Muscle of leg (tissue), 11 donors: Measurements from ENCODE around the gene HOXC6. TPM values are rescaled to one million over a fixed set of nuclear protein-coding genes. Genes with fewer than 3 reads are reported as not detected.

Experiments used
- DNase-seq: peaks from one replicate; pipeline ENCODE4 v3.0.0; 2013
- H3K27ac ChIP-seq: one replicate; pipeline ENCODE4 v1.5.1; 2013; ENCODE audit warnings: mild to moderate bottlenecking, low read length, control low read depth
- H3K27me3 ChIP-seq: one replicate; pipeline ENCODE4 v1.6.1; 2013; ENCODE audit warnings: low read length; ENCODE audit not compliant: control insufficient read depth, insufficient read depth
- H3K36me3 ChIP-seq: one replicate; pipeline ENCODE4 v1.6.1; 2013; ENCODE audit warnings: low read length; ENCODE audit not compliant: control insufficient read depth, insufficient read depth
- H3K4me1 ChIP-seq: one replicate; pipeline ENCODE4 v1.6.1; 2013; ENCODE audit warnings: low read length; ENCODE audit not compliant: control insufficient read depth, insufficient read depth
- H3K4me3 ChIP-seq: one replicate; pipeline ENCODE4 v1.5.1; 2013; ENCODE audit warnings: low read length, control low read depth
- H3K9me3 ChIP-seq: replicated peaks from 2 replicates; pipeline ENCODE4 v1.6.1; 2013; ENCODE audit warnings: low read depth, low read length; ENCODE audit not compliant: control insufficient read depth
- WGBS: methylation state at CpG from one replicate; pipeline ENCODE4 v1.1.5; 2013; ENCODE audit warnings: missing lambda C conversion rate; ENCODE audit not compliant: insufficient coverage; 5-methylcytosine and 5-hydroxymethylcytosine counted together
- polyA plus RNA-seq, 8 donors: library from polyadenylated mRNA; unstranded; fragments of 120-200 nt; gene quantifications; one replicate each; pipeline versions ENCODE4 v1.2.1 to v1.2.3, GENCODE V29; 2013; ENCODE audit warnings: inconsistent platforms in 1 of 8, low replicate concordance in 1 of 8; ENCODE audit not compliant: insufficient read length in 8 of 8, insufficient read depth in 1 of 8
- total RNA-seq: library from RNA; stranded (reverse); fragments of 120-200 nt; gene quantifications from one replicate; pipeline ENCODE4 v1.2.4, GENCODE V29; 2013

HOXC6 gene
- total and polyA plus RNA-seq, 9 donors: 4.1 to 22.5 (median 16.0) TPM

DNA sequence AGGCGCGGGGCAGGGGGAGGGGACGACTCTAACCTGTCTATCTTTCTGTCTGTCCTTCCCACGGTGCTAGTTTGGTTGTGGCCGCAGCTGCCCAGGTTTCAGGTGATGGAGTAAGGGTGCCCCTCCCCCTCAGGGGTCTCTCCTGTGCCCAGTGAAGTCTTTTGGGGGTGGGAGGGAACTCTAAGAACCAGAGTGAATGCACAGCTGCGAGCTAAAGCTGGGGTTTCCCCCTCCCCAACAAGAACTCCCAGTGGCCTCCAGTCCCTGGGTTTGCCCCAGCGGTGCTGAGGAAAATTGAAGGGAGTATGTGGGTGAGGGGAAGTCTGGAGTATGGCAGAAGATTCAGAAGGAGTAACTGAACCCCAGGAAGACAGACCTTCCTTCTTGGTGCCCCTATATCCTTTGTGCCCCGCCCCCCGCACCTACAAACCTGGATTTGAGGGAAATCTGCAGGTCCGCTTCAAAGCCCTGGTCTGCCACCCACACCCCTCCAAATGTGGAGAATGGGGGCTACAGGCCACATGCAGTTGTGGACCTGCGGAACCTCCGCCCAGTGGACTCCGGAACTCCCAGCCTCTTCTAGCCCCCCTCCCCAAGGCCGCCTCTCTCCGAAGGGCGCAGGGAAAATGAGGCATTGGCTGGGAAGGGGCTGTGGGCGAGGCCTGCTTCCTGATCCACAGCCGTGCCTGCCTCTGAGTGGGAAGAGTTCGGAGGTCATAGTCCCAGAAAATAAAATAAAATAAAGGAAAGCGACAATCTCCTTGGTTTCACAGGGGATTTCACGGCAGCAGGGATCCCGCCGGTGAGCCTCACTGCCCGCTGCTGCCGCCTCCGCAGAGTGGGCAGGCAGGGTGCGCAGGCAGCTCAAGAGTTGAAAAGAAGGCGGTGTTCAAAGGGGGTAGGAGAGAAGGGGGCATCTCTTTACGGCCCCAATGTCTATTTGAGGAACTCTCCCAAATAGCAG, 31.7 kb upstream of the HOXC6 start:
- no peak for DNase-seq
- H3K27me3 ChIP-seq: peaks cover 87% of the 10 kb centered on the region

DNA sequence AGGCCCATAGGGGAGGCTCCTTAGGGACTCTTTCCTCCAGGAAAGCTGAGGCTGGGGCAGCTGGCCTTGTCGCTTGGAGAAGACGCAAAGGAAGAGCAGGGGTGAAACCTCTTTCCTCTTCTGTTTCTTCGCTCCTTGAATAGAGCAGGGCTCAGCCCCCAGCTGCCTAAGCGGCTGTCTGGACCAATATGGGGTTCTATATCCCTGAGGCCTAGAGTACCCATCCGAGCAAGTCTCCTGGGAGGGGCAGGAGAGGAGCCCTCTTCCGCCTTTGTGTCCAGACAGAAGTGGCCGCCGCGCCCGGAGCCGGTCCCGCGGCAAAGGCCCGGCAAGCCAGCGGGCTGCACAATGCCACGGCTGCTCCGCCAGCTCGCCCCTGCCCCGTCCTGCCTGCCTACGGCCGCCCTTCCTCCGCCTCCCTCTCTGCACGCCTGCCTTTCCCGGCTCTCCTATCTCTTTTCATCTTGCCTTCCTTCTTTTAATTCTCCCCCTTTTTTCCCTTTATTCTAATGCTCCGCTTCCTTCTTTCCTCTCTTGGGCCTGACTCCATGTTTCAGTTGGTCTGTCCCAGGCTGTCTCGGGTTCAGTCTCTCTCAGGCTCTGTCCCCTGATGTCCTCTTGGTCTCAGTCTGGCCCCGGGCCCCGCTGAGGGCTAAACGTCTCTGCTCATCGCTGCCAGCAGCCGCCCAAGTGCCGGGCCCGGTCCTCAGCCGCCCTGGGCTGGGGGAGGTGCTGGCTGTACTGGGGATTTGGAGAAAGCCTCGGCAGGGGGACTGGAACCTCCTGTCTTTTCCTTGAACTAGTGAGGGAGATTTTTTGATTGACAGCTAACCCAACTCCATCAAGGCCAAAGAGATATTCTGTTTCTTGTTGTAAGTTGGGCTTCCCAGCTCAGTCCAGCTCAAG, 30.8 kb upstream of the HOXC6 start:
- H3K4me1 ChIP-seq: peaks cover 73% of the 10 kb centered on the region
- no peak for DNase-seq
- peaks cover 1% of the 10 kb centered on the region for H3K36me3 ChIP-seq
- H3K27ac ChIP-seq: peak overlapping the region; percentile 99
- H3K4me3 ChIP-seq: peak overlapping the region; percentile 81
- no peaks in the 10 kb centered on the region for H3K9me3 ChIP-seq
- WGBS: 12% methylated on average over 31 of the region's 35 CpGs
- peaks cover 85% of the 10 kb centered on the region for H3K27me3 ChIP-seq

More for the DNA sequence above, 31.7 kb upstream of the HOXC6 start:
- Histone ChIP-seq H3K4me1 (peaks cover 73% of the 10 kb centered on the region), H3K9me3 (no peaks in the 10 kb centered on the region), H3K27ac (peak overlapping the region; percentile 99), H3K4me3 (peak overlapping the region; percentile 81), H3K36me3 (no peaks in the 10 kb centered on the region)
- WGBS: 29% methylated on average over 8 of the region's 29 CpGs

DNA sequence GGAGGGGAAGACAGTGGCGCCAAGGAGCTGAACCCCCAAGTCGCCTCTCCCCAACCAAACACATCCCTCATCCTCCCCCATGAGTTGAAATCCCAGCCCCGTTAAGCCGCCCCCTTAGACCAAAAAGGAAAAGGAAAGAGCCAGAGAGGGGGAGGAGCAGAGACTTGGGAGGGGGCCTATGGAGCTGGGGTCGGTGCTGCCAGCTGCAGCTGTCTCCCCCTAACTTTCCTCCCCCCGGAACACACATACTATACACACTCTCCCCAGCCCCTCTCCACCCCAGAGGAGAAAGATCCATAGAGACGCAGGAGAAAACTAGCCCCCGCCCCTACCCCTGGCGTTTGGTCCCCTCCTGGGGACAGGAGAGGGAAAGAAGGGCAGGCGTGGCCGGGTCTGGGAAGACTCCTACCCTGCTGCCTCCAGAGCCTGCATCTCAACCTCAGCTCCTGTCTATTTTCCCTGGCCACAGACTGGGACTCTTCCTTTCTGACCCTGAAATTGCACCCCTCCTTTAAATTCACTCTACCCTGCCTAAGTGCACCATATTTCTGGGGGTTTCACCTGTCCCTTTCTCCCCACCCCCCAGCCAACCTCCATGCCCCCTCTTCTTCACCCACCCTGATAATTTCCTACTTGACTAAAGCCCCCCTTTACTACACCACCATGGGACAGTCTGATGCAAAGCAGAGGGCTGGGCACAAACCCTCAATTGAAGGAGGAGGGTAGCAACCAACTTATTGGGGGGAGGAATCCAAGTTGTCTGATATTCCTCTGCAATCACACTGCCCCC, 29.9 kb upstream of the HOXC6 start:
- H3K9me3 ChIP-seq: no peaks in the 10 kb centered on the region
- peaks cover 9% of the 10 kb centered on the region for H3K36me3 ChIP-seq
- peak; percentile 79 for DNase-seq
- H3K27ac ChIP-seq: peak overlapping the region; percentile 99
- WGBS: 18% methylated on average over 2 of the region's 11 CpGs
- peak overlapping the region; percentile 81 for H3K4me3 ChIP-seq
- peaks cover 87% of the 10 kb centered on the region for H3K27me3 ChIP-seq
- H3K4me1 ChIP-seq: peaks cover 73% of the 10 kb centered on the region

DNA sequence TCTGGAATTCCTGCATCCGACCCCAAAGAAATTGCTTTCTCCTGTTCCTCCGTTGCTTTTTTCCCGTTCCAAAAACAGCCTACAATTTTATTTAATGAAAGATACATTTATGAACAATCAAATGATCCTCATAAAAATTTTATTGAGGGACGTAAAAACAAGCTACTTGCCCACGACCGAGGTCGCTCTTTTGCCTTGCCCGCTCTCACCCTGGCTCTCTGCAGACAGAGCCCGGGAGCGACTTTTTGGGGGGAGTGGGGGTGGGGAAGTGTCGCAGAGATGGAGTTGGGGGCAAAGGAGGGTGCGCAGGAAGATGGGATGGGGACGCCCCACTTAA, 29.4 kb upstream of the HOXC6 start:
- Histone ChIP-seq H3K27ac (peak overlapping the region; percentile 99), H3K27me3 (peaks cover 84% of the 10 kb centered on the region), H3K4me3 (peak overlapping the region; percentile 81), H3K36me3 (peaks cover 9% of the 10 kb centered on the region), H3K4me1 (peaks cover 75% of the 10 kb centered on the region), H3K9me3 (no peaks in the 10 kb centered on the region)
- DNase-seq: no peak
- 0% methylated on average over 1 of the region's 13 CpGs for WGBS

DNA sequence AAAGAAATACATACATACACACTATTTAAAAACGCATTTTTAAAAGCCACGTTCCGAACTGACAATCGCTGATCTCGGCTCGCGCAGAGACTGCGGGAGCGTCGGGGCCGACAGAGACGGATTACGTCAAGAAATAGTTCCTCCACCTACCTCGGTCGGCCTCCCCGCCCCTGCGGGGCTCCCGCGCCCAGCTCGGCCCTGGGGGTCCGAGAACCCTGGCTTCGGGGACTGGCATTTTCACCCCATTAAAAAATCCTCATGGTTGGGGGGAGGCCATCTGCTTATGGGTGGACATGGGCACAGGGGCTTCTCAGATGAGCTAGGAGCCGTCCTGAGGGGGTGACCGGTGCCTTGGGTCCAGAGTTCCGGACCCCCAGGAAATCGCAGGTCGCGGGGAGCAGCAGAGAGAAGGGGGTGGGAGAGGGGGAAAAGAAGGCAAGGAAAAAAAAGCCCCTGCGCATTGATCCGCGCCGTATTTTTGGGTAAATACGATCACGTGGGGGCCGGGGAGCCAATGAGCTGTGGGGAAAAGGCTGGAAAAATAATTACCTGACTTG, 28.6 kb upstream of the HOXC6 start:
- peaks cover 82% of the 10 kb centered on the region for H3K27me3 ChIP-seq
- H3K27ac ChIP-seq: peak overlapping the region; percentile 99
- DNase-seq: peak; percentile 97
- peaks cover 9% of the 10 kb centered on the region for H3K36me3 ChIP-seq
- no peaks in the 10 kb centered on the region for H3K9me3 ChIP-seq
- H3K4me3 ChIP-seq: peak overlapping the region; percentile 81
- 0% methylated on average over 16 of the region's 35 CpGs for whole genome bisulfite sequencing
- peaks cover 78% of the 10 kb centered on the region for H3K4me1 ChIP-seq

DNA sequence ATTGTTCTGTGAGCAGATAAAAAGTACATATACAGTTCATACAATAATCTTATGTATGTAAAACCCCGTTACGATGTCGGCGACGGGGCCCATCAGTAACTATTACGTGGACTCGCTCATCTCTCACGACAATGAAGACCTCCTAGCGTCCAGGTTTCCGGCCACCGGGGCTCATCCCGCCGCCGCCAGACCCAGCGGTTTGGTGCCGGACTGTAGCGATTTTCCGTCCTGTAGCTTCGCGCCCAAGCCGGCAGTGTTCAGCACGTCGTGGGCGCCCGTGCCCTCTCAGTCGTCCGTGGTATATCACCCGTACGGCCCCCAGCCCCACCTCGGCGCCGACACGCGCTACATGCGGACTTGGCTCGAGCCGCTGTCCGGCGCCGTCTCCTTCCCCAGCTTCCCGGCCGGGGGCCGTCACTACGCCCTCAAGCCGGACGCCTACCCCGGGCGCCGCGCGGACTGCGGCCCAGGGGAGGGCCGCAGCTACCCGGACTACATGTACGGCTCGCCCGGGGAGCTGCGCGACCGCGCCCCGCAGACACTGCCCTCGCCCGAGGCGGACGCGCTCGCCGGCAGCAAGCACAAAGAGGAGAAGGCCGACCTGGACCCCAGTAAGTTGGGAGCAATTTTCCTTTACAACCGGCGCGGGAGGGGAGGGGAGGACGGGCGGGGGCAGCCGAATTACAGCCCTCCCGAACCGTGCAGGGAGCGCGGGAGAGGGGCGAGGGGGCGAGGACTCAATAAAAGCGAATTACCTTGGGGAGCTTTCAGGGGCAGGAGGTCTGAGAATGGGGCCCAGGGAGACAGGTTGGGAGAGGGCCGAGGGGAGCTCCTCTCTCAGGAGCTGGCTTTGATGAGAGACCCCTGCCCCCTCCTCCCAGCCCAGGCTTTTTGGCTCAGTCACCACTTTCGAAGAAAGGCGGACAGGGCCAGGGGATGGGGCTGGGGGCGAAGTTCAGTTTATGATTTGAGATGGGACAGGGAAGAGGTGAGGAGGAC, 27.8 kb upstream of the HOXC6 start, which contains the start of gene HOXC9:
Gene HOXC9, plus strand, starts transcription at position 46 of the 999 bp plus-strand sequence. Its CDS starts 28 bp downstream, at position 74.
- H3K9me3 ChIP-seq: no peaks in the 10 kb centered on the region
- peak within 1 kb of the TSS; percentile 99 for H3K27ac ChIP-seq
- H3K4me1 ChIP-seq: peaks cover 79% of the 10 kb centered on the region
- H3K36me3 ChIP-seq: peaks cover 9% of the 10 kb centered on the region
- peak within 1 kb of the TSS; percentile 81 for H3K4me3 ChIP-seq
- DNase-seq: no peak
- H3K27me3 ChIP-seq: peaks cover 80% of the 10 kb centered on the region
- 0% methylated on average over 72 of the region's 87 CpGs for WGBS

DNA sequence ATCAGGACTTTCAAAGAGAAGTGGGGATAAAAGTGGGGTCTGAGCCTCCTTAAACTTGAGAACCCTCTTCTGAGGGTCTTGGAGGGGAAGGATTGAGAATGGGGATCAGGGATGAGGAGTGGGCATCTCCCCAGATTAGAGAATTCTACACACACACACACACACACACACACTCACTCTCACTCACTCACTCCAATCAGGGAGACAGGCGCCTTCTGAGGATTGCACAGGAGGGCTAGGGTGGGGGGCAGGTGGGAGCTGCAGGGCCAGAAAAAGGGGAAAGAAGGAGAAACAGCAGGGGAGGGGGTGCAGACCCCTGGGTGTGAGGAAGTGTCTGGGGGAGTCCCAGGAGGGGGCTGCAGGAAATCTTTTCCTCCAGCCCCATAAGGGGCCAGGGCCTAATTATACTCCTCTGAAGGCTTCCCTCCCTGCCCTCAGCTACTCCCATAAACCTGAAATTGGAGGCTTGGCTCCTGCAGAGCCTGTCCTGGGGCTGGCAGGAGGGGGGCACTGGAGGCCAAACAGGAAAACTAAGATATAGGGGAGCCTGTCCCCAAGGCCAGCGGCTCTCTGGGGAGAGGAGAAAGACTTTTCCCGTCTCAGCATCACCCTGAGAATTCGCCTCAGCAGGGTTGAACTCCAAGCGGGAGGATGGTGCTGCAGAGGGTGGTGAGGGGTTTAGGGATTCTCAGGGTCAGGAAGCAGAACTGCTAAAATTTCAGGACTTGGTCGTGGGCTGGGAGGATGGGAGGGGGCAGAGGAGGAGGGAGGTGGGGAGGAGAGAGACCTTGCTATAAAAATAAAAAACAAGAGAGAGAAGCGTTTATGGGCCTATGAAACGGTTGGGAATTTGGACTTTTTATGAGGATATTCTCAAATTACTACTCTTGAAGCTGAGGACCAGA, 26.7 kb upstream of the HOXC6 start:
- Histone ChIP-seq H3K36me3 (peaks cover 12% of the 10 kb centered on the region), H3K27me3 (peaks cover 79% of the 10 kb centered on the region), H3K4me3 (peak overlapping the region; percentile 81), H3K4me1 (peaks cover 84% of the 10 kb centered on the region), H3K27ac (peak overlapping the region; percentile 99), H3K9me3 (no peaks in the 10 kb centered on the region)
- DNase-seq: no peak
- 6% methylated on average over 5 of the region's 8 CpGs for WGBS

DNA sequence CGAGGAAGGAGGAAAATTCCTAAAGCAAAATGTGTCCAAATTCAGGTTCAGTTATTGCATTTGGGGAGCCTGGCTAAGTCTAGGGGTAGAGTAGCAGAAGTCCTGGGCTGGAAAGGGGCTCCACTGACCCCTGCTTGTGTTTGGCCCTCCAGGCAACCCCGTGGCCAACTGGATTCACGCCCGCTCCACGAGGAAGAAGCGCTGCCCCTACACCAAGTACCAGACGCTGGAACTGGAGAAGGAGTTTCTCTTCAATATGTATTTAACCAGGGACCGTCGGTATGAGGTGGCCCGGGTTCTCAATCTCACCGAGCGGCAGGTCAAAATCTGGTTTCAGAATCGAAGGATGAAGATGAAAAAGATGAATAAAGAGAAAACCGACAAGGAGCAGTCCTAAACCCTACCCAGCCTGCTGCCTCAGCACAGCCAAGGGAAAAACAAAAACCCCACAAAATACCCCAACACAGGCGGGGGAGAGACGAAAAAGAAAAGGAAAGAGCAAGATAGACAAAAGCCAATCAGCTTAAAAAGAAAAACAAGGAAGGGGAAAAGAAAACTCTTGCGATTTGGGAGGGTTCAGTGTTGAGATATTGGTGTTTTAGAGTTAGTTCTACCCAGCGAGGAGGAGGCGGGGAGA, 25.8 kb upstream of the HOXC6 start:
- no peaks in the 10 kb centered on the region for H3K9me3 ChIP-seq
- no peak for DNase-seq
- peaks cover 13% of the 10 kb centered on the region for H3K36me3 ChIP-seq
- H3K27me3 ChIP-seq: peaks cover 80% of the 10 kb centered on the region
- H3K27ac ChIP-seq: peak overlapping the region; percentile 99
- H3K4me1 ChIP-seq: peaks cover 84% of the 10 kb centered on the region
- peak overlapping the region; percentile 81 for H3K4me3 ChIP-seq
- WGBS: 23% methylated on average over 2 of the region's 19 CpGs
